Measurements from ENCODE around the gene CD99L2. TPM values are rescaled to one million over a fixed set of nuclear protein-coding genes. Genes with fewer than 3 reads are reported as not detected.

Gene CD99L2
- total and polyA plus RNA-seq, 2 of the 8 experiments (the other 6 are each of a cell fraction or from before 2014, with no cell fraction given): 8.0 to 8.5 TPM

- Histone ChIP-seq H2BK12ac (ENCODE audit: low read depth, low read length) (no peak overlapping the region), H3K9ac (replicated peaks in 1 of 4; ENCODE audit: extremely low read depth in 1 of 4, low read depth in 3 of 4, low read length in 3 of 4) (no peak overlapping the region), H3K36me3 (ENCODE audit: control insufficient read depth in 2 of 4, insufficient read depth in 4 of 4, low read length in 3 of 4) (no peaks in the 10 kb centered on the region), H3K14ac (ENCODE audit: insufficient read length) (no peak overlapping the region), H3K27me3 (replicated peaks in 1 of 4; ENCODE audit: control insufficient read depth in 3 of 4, extremely low read depth in 1 of 4, insufficient read depth in 3 of 4, low read length in 3 of 4) (no peaks in the 10 kb centered on the region), H3K4ac (replicated peaks; ENCODE audit: insufficient read length, low read depth, low read length) (no peak overlapping the region), H3K79me1 (ENCODE audit: low read depth, low read length) (no peaks in the 10 kb centered on the region; the same call in 1 of the 2 replicates), H2AK5ac (ENCODE audit: low read depth, low read length) (no peak overlapping the region), H3K79me2 (ENCODE audit: control insufficient read depth in 1 of 2, insufficient read depth in 2 of 2, low read length in 2 of 2) (no peaks in the 10 kb centered on the region; a peak in 1 of 4 replicates), H3K23me2 (ENCODE audit: low read depth, low read length) (no peaks in the 10 kb centered on the region), H4K5ac (ENCODE audit: insufficient read length, low read depth, low read length) (no peak overlapping the region), H2BK15ac (ENCODE audit: low read length) (no peak overlapping the region), H3K18ac (ENCODE audit: extremely low read depth, low read length) (no peak overlapping the region), H2BK5ac (ENCODE audit: low read depth, low read length) (no peak overlapping the region), H3K4me3 (ENCODE audit: extremely low read depth in 1 of 4, insufficient read depth in 2 of 4, low read depth in 3 of 4, low read length in 4 of 4) (no peak overlapping the region), H3K9me3 (ENCODE audit: insufficient read depth in 2 of 2, low read depth in 1 of 2, low read length in 1 of 2) (no peaks in the 10 kb centered on the region), H4K91ac (replicated peaks; ENCODE audit: insufficient read length, low read length) (no peak overlapping the region), H3K56ac (replicated peaks; ENCODE audit: insufficient read length, low read depth, low read length) (no peak overlapping the region), H2AFZ (ENCODE audit: low read length) (no peak overlapping the region), H3K4me1 (replicated peaks in 1 of 4; ENCODE audit: control insufficient read depth in 3 of 4, insufficient read depth in 4 of 4, low read length in 3 of 4) (no peaks in the 10 kb centered on the region), H3K27ac (ENCODE audit: low read depth, low read length) (no peak overlapping the region), H4K8ac (ENCODE audit: extremely low read depth, insufficient read depth, low read length) (no peak overlapping the region), H3K23ac (ENCODE audit: insufficient read length) (no peak overlapping the region), H2BK120ac (replicated peaks; ENCODE audit: low read depth, low read length) (no peak overlapping the region), H4K20me1 (replicated peaks in 1 of 2; ENCODE audit: control insufficient read depth in 1 of 2, insufficient read depth in 2 of 2, low read length in 2 of 2) (peaks cover 0 to 2% of the 10 kb centered on the region in 2 experiments), H2BK20ac (ENCODE audit: low read length) (no peak overlapping the region), H3K4me2 (ENCODE audit: insufficient read depth in 1 of 2, low read depth in 2 of 2, low read length in 2 of 2) (no peak overlapping the region)
- ChIA-PET CTCF (ENCODE audit: partially characterized antibody) (interaction anchor here (0.5 to 1.0 kb wide), 2 partner anchors 12 to 149 kb away, joined by 3 read pairs; no protein-coding TSS in a partner anchor), POLR2A (ENCODE audit: partially characterized antibody) (no interaction called here)
- no peak for DNase-seq (ENCODE audit: low read depth in 1 of 2, low spot score in 2 of 2)
- no peak for FAIRE-seq
- TF ChIP-seq ATF3 (IDR thresholded peaks at IDR 0.05; ENCODE audit: insufficient read depth, low read depth, low read length) (no peak), CBX5 (IDR thresholded peaks at IDR 0.05; ENCODE audit: low read depth, low read length) (no peak), CHD1 (IDR thresholded peaks at IDR 0.05; ENCODE audit: low read depth, low read length) (no peak), NRF1 (IDR thresholded peaks at IDR 0.05; ENCODE audit: low read depth, low read length) (no peak), CBX8 (IDR thresholded peaks at IDR 0.05; ENCODE audit: borderline replicate concordance, low read depth, low read length) (no peak), CEBPB (IDR thresholded peaks at IDR 0.05; ENCODE audit: low read depth, low read length) (no peak)
These were observed 51.4 kb downstream of the CD99L2 start for GRCh38 chrX:150847088-150847487.
